ENCODE results near the gene UBQLN4.

UBQLN4 gene

GRCh38 chr1:156014829-156015228 lies 38.8 kb downstream of the UBQLN4 start:
- DNase-seq (ENCODE audit: low read depth) = no peak

GRCh38 chr1:156012051-156012817 lies 41.4 kb downstream of the UBQLN4 start:
- DNase-seq (ENCODE audit: low read depth) = no peak

- no peak for DNase-seq (ENCODE audit: low read depth)
Measured at GRCh38 chr1:156009404-156009803, 44.2 kb downstream of the UBQLN4 start.

GRCh38 chr1:156006666-156007376 lies 46.8 kb downstream of the UBQLN4 start:
- no peak for DNase-seq (ENCODE audit: low read depth)

GRCh38 chr1:156004843-156005584 lies 48.6 kb downstream of the UBQLN4 start:
- no peak for DNase-seq (ENCODE audit: low read depth)

GRCh38 chr1:156003923-156004188 lies 49.7 kb downstream of the UBQLN4 start:
- no peak for DNase-seq (ENCODE audit: low read depth)

- no peak for DNase-seq (ENCODE audit: low read depth)
Measured at GRCh38 chr1:156002188-156002911, 51.2 kb downstream of the UBQLN4 start.

GRCh38 chr1:156001662-156002171 lies 51.9 kb downstream of the UBQLN4 start:
- no peak for DNase-seq (ENCODE audit: low read depth)

GRCh38 chr1:156001021-156001661 lies 52.5 kb downstream of the UBQLN4 start:
- DNase-seq (ENCODE audit: low read depth) = no peak

- DNase-seq (ENCODE audit: low read depth) = no peak
Measured at GRCh38 chr1:155999964-156000363, 53.6 kb downstream of the UBQLN4 start.

GRCh38 chr1:155996166-155996565 lies 57.4 kb downstream of the UBQLN4 start:
- DNase-seq (ENCODE audit: low read depth) = no peak

- DNase-seq (ENCODE audit: low read depth) = no peak
Measured at GRCh38 chr1:155993595-155993994, 60.0 kb downstream of the UBQLN4 start.

- DNase-seq (ENCODE audit: low read depth) = no peak
Measured at GRCh38 chr1:155990005-155990739, 63.4 kb downstream of the UBQLN4 start.

- no peak for DNase-seq (ENCODE audit: low read depth)
Measured at GRCh38 chr1:155989242-155990004, 64.2 kb downstream of the UBQLN4 start.
